ENCODE data around the gene ALDH1A1. TPM values are rescaled to one million over a fixed set of nuclear protein-coding genes. Genes with fewer than 3 reads are reported as not detected.

ALDH1A1 gene
- total RNA-seq, result 0.13 and 6.5 TPM in 2 replicates

DNA sequence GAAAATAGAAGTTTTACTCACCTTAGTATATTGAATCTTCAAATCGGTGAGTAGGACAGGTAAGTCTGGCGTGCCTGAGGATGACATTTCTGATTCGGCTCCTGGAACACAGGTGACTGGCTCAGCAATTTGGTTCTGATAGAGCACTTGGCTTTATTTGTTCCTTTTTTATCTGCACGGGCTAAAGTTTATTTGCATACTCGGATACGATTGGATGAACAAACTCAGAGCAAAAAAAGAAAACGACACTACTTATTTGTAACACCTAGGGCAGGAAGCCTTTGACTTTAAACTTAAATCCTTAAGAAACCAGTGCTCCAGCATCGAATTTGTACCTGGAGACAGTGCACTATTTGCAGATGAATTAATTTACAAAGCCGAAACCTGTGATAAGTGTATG, at the start of gene ALDH1A1:
ALDH1A1 (minus strand) TSS at position 140 of the 400 bp plus-strand sequence; CDS start at position 87, 53 bp downstream.

Other genes starting within 250 kb of the ALDH1A1 start
- 74.1 and 225 TPM in 2 replicates for gene ANXA1, start 198.8 kb upstream of the ALDH1A1 start, total RNA-seq

All from epithelial cell of alveolus of lung (primary cell).